ENCODE results near the gene UQCR11. TPM values are rescaled to one million over a fixed set of nuclear protein-coding genes. Genes with fewer than 3 reads are reported as not detected.

Gene UQCR11
- total and polyA plus RNA-seq, 2 of the 8 experiments (the other 6 are each of a cell fraction or from before 2014, with no cell fraction given): 162 to 171 TPM

GRCh38 chr19:1580382-1580781 lies 24.9 kb downstream of the UQCR11 start:
- no peak overlapping the region for H2BK12ac ChIP-seq (ENCODE audit: low read depth, low read length)
- no peaks in the 10 kb centered on the region for H3K4me1 ChIP-seq (replicated peaks in 1 of 4; ENCODE audit: control insufficient read depth in 3 of 4, insufficient read depth in 4 of 4, low read length in 3 of 4)
- no peak overlapping the region for H2BK15ac ChIP-seq (ENCODE audit: low read length)
- no peak overlapping the region for H3K23ac ChIP-seq (ENCODE audit: insufficient read length)
- H2BK5ac ChIP-seq (ENCODE audit: low read depth, low read length): no peak overlapping the region
- no peak overlapping the region for H3K9ac ChIP-seq (replicated peaks in 1 of 4; ENCODE audit: extremely low read depth in 1 of 4, low read depth in 3 of 4, low read length in 3 of 4)
- H2AK5ac ChIP-seq (ENCODE audit: low read depth, low read length): no peak overlapping the region
- H3K4ac ChIP-seq (replicated peaks; ENCODE audit: insufficient read length, low read depth, low read length): no peak overlapping the region
- no peaks in the 10 kb centered on the region for H3K9me3 ChIP-seq (ENCODE audit: insufficient read depth in 2 of 2, low read depth in 1 of 2, low read length in 1 of 2)
- peaks cover 6% of the 10 kb centered on the region; the same call in 1 of the 2 replicates for H3K79me1 ChIP-seq (ENCODE audit: low read depth, low read length)
- no peak overlapping the region for H4K5ac ChIP-seq (ENCODE audit: insufficient read length, low read depth, low read length)
- POLR2A ChIA-PET (ENCODE audit: partially characterized antibody): interaction anchor here (2.1 to 8.8 kb wide), 2 partner anchors 7 to 8 kb away, joined by 6 to 148 read pairs; no protein-coding TSS in a partner anchor
- WGBS, 2 experiments (ENCODE audit: extremely low coverage in 1 of 2, insufficient coverage in 1 of 2, insufficient read length in 1 of 2, insufficient replicate concordance in 2 of 2, low coverage in 1 of 2, low lambda C conversion rate in 2 of 2, missing lambda C conversion rate in 1 of 2): 94% methylated on average over 16 of the region's 20 CpGs; no CpG with 5 or more reads in 1 of the 2 experiments
- no peak for FAIRE-seq
- peaks cover 0 to 21% of the 10 kb centered on the region in 2 experiments for H4K20me1 ChIP-seq (replicated peaks in 1 of 2; ENCODE audit: control insufficient read depth in 1 of 2, insufficient read depth in 2 of 2, low read length in 2 of 2)
- H4K91ac ChIP-seq (replicated peaks; ENCODE audit: insufficient read length, low read length): no peak overlapping the region
- H3K36me3 ChIP-seq (ENCODE audit: control insufficient read depth in 2 of 4, insufficient read depth in 4 of 4, low read length in 3 of 4): peaks cover 10 to 63% (median 45%) of the 10 kb centered on the region in 4 experiments; a peak in 7 of 8 replicates
- H4K8ac ChIP-seq (ENCODE audit: extremely low read depth, insufficient read depth, low read length): 0 out of 2 replicates have a peak overlapping the region, but pooled peaks have one; percentile 21
- H3K56ac ChIP-seq (replicated peaks; ENCODE audit: insufficient read length, low read depth, low read length): no peak overlapping the region
- H3K27me3 ChIP-seq (replicated peaks in 1 of 4; ENCODE audit: control insufficient read depth in 3 of 4, extremely low read depth in 1 of 4, insufficient read depth in 3 of 4, low read length in 3 of 4): no peaks in the 10 kb centered on the region
- H3K23me2 ChIP-seq (ENCODE audit: low read depth, low read length): no peaks in the 10 kb centered on the region
- no peak overlapping the region for H2BK120ac ChIP-seq (replicated peaks; ENCODE audit: low read depth, low read length)
- no peak for DNase-seq (ENCODE audit: low read depth in 1 of 2, low spot score in 2 of 2)
- H3K79me2 ChIP-seq (ENCODE audit: control insufficient read depth in 1 of 2, insufficient read depth in 2 of 2, low read length in 2 of 2): 0 out of 4 replicates have a peak, but pooled peaks cover 0 to under 1% of the 10 kb centered on the region in 2 experiments
- CTCF ChIA-PET (ENCODE audit: partially characterized antibody): interaction anchor here (0.7 kb wide), 1 partner anchor 688 kb away, joined by 3 read pairs; no protein-coding TSS in a partner anchor
- H2AFZ ChIP-seq (ENCODE audit: low read length): no peak overlapping the region
- no peak overlapping the region for H3K4me2 ChIP-seq (ENCODE audit: insufficient read depth in 1 of 2, low read depth in 2 of 2, low read length in 2 of 2)
- H2BK20ac ChIP-seq (ENCODE audit: low read length): no peak overlapping the region
- TF ChIP-seq CBX5 (IDR thresholded peaks at IDR 0.05; ENCODE audit: low read depth, low read length): no peak
- no peak overlapping the region for H3K4me3 ChIP-seq (ENCODE audit: extremely low read depth in 1 of 4, insufficient read depth in 2 of 4, low read depth in 3 of 4, low read length in 4 of 4)
- H3K14ac ChIP-seq (ENCODE audit: insufficient read length): no peak overlapping the region
- no peak overlapping the region for H3K27ac ChIP-seq (ENCODE audit: low read depth, low read length)
- no peak overlapping the region for H3K18ac ChIP-seq (ENCODE audit: extremely low read depth, low read length)
